ENCODE measurements around the gene MAN1C1.

DNA sequence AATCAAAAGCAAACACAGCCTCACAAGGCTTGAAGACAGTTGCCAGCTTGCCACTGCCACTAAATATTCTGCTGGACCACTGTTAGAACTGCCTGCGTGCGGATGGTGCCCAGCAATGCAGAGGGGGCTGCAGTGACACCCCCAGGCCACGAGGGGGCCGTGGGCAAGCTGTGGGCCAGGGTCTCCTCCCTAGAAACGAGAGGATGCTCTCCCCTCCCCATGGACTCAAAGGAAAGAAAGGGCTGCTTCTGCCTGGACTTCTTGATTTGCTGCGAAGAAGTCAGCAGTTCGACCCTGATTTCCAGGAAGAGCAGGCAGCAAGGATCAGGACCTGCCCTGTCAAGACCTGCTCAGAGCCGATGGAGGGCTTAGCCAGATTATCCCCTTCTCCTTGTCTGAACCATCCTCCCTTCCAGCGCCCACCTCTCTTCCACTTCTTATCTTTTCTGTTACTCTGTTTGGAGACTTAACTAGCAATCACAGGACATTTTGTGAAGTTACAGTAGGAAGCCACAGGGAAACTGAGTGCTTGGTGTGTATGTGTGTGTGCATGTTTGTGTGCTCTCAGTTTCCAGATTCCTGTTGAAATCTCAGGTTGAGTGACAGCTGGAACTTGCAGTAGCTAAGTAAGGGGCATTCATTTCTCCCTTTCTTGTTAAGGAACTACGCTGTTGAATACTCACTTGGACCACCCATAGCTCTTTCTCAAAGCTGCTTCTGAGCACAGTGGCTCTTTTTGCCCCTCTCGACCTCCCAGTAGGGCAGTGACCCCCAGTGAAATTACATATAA is 2.7 kb downstream of the MAN1C1 start:
- no peak for TF ChIP-seq POLR2A (IDR thresholded peaks at IDR 0.05; ENCODE audit: low read depth, low read length)
- TF ChIP-seq POLR2AphosphoS5 (IDR thresholded peaks at IDR 0.05; ENCODE audit: low read depth, low read length) = no peak
- no peak for TF ChIP-seq POU2F2 (IDR thresholded peaks at IDR 0.05; ENCODE audit: low read depth, low read length)
- TF ChIP-seq TAF1 (IDR thresholded peaks at IDR 0.05; ENCODE audit: low read depth, low read length) = no peak

Measured in GM12891 (cell line).